Mesodermal cell (in vitro differentiated cells): Measurements from ENCODE around the gene NUTM2G. TPM values are rescaled to one million over a fixed set of nuclear protein-coding genes. Genes with fewer than 3 reads are reported as not detected.
"Not testable (repeated sequence)": the region's sequence is repeated elsewhere in the genome, so short reads cannot be mapped to it uniquely, and the experiment has no call there.

Experiments used
- H3K27ac ChIP-seq: 2 replicates; pipeline ENCODE4 v1.7.0; 2013; ENCODE audit warnings: mild to moderate bottlenecking, low read depth, low read length, moderate library complexity; ENCODE audit not compliant: severe bottlenecking
- H3K36me3 ChIP-seq: 2 replicates; pipeline ENCODE4 v1.7.1; 2013; ENCODE audit warnings: mild to moderate bottlenecking, low read length, moderate library complexity; ENCODE audit not compliant: control insufficient read depth, insufficient read depth
- H3K4me1 ChIP-seq: one replicate; pipeline ENCODE4 v1.7.1; 2013; ENCODE audit warnings: mild to moderate bottlenecking, low read length; ENCODE audit not compliant: insufficient read depth, control insufficient read depth, poor library complexity, severe bottlenecking
- H3K4me3 ChIP-seq: 2 replicates; pipeline ENCODE4 v1.7.0; 2013; ENCODE audit warnings: low read length, control low read depth, mild to moderate bottlenecking; ENCODE audit not compliant: insufficient read depth, poor library complexity, severe bottlenecking; ENCODE audit errors: extremely low read depth
- H3K9me3 ChIP-seq: 2 replicates; pipeline ENCODE4 v1.7.1; 2013; ENCODE audit warnings: mild to moderate bottlenecking, low read length, moderate library complexity; ENCODE audit not compliant: control insufficient read depth
- WGBS, 2 experiments: methylation state at CpG; one replicate each; pipeline ENCODE4 v1.1.5; 2013; ENCODE audit warnings: missing lambda C conversion rate in 2 of 2; ENCODE audit not compliant: insufficient coverage in 2 of 2; 5-methylcytosine and 5-hydroxymethylcytosine counted together
- polyA plus RNA-seq, 2 experiments: library from polyadenylated mRNA; stranded (reverse); fragments of 50-300 nt; gene quantifications; one replicate each; pipeline ENCODE4 v1.2.3, GENCODE V29; 2013

Gene NUTM2G, protein sequence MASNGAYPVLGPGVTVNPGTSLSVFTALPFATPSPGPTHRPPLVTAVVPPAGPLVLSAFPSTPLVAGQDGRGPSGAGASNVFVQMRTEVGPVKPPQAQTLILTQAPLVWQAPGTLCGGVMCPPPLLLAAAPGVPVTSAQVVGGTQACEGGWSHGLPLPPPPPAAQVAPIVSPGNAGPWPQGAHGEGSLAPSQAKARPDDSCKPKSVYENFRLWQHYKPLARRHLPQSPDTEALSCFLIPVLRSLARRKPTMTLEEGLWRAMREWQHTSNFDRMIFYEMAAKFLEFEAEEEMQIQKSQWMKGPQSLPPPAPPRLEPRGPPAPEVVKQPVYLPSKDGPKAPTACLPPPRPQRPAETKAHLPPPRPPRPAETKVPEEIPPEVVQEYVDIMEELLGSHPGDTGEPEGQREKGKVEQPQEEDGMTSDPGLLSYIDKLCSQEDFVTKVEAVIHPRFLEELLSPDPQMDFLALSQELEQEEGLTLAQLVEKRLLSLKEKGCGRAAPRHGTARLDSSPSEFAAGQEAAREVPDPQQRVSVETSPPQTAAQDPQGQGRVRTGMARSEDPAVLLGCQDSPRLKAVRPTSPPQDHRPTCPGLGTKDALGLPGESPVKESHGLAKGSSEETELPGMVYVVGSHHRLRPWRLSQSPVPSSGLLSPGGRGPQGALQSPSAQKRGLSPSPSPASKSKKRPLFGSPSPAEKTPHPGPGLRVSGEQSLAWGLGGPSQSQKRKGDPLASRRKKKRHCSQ
- not detected for polyA plus RNA-seq (2013, experiment 1 of 2)
- polyA plus RNA-seq (2013, experiment 2 of 2), result not detected

DNA sequence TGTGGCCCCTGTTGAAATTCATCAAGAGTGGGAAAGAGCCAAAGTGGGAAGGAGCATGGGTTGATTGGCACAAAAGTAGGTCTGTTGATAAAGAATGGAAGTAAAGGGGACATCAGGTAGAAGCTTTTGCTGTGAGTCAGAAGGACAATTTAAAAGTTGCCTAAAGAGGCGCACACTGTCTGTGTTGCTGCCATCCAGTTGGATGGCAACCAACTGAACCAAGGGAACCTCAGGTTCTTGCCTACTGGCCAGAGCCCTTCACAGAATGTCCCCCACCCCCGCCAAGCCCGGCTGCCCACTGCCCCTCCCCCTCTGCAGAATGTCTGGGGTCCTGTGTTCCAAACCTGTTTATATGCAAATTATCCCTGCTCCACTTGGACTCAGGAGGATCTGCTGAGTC lies at the start of gene NUTM2G:
Gene NUTM2G (plus strand): TSS at position 301 of the 400 bp plus-strand sequence. CDS start 182 bp downstream, outside the sequence.
- not testable (repeated sequence) for H3K4me1 ChIP-seq, H3K27ac ChIP-seq, H3K9me3 ChIP-seq, H3K36me3 ChIP-seq, H3K4me3 ChIP-seq
- no CpG with 5 or more reads among the region's 3 CpGs for WGBS, 2 experiments

DNA sequence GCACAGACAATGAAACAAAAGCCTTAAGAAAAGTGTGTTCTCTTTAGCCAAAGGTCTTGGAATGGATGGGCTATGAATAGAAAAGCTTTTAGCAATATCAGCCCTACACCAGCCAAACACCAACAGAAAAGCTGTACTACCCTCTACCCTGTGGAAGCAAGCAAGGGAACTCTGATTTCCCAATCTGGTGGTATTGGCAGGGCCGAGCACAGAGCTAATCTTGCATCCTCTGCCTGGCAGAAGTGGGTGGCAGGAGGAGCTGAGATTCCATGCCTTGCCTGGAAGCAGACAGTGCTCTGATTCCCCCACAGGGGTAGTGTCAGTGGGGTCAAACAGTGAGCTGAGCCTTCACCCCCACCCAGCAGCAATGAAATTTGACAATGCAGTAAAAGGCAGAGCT lies 44.7 kb upstream of the NUTM2G start:
- no peak overlapping the region for H3K27ac ChIP-seq
- WGBS, 2 experiments, result 71% methylated on average over 1 of the region's 1 CpG; no CpG with 5 or more reads in 1 of the 2 experiments

DNA sequence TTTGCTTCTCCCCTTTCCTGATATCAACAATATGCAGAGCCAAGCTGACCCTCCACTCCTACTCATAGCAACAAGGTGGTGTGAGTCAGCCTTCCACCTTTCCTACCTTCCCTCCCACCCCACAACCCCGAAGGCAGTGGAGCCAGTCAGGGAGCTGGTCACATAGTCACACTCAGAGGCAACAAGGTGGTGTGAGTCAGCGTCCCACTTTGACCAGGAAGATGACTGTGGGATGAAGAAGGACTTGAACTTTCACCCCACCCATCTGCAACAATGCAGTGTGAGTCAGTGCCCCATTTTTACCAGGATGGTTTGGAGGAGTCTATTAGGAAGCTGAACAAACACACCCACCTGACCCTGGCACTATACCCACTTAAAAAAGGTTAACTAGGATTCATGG lies 44.2 kb upstream of the NUTM2G start:
- no CpG with 5 or more reads among the region's 2 CpGs for WGBS, 2 experiments
- peaks cover 5% of the 10 kb centered on the region for H3K4me1 ChIP-seq
- no peak overlapping the region for H3K27ac ChIP-seq
- no peak overlapping the region for H3K4me3 ChIP-seq
- no peaks in the 10 kb centered on the region for H3K9me3 ChIP-seq
- no peaks in the 10 kb centered on the region for H3K36me3 ChIP-seq

More for the DNA sequence above, 44.7 kb upstream of the NUTM2G start:
- Histone ChIP-seq H3K4me1 (peaks cover 5% of the 10 kb centered on the region), H3K4me3 (no peak overlapping the region), H3K36me3 (no peaks in the 10 kb centered on the region), H3K9me3 (no peaks in the 10 kb centered on the region)

DNA sequence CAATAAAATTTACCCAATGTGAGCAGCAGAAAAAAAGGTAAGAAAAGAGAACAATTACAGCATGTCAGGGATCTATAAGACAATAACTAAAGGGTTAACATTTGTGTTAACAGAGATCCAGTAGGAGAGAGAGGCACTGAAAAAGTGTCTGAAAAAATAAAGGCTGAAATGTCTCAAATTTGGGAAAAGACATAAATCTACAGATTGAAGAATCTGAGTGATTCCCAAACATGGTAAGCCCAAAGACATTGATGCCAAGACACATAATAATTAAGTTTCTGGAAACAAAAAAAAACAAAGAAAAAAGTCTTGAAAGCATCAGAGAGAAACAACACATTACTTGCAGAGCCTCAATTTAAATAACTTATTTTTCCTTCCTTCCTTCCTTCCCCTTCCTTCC lies 43.2 kb upstream of the NUTM2G start:
- Histone ChIP-seq H3K4me3 (no peak overlapping the region), H3K36me3 (no peaks in the 10 kb centered on the region), H3K4me1 (peaks cover 5% of the 10 kb centered on the region), H3K27ac (no peak overlapping the region), H3K9me3 (no peaks in the 10 kb centered on the region)

DNA sequence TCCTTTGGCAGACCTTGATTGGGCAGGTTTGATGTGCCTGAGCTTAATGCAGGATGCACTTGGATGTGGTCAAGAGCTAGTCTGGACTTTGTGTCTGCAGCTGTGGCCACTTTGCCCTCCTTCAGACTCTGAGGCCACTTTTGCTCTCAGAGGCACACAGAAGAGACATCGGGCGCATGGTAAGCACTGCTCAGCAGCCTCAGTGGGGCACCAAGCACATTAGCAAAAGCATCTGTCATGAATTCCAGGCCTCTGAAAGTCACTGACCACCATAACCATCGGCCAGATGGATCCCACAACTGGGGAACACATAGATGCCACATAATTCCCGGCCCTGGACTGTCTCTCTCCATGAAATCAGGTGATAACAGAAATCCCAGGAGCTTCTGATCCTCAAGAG lies 40.1 kb upstream of the NUTM2G start:
- Histone ChIP-seq H3K4me1 (peaks cover 5% of the 10 kb centered on the region), H3K36me3 (no peaks in the 10 kb centered on the region), H3K4me3 (no peak overlapping the region), H3K9me3 (no peaks in the 10 kb centered on the region), H3K27ac (no peak overlapping the region)
- 95 to 98% methylated on average over 4 of the region's 4 CpGs for WGBS, 2 experiments

DNA sequence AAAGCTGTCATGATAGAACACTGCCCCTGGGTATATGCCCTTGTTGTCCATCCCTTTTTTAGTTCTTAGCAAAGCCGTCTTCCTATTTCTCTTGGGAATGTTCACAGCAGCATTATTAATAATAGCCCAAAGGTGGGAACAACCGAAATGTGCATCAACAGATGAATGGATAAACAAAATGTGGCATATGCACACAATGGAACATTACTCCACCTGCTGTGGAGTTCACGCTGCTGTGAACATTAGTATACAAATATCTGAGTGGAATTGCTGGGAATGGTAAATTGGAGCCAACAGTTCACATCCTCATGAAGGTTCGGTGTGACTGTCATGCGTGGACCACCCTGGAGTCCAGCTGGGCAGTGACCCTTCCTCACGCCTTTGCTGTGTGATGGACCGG lies 36.5 kb upstream of the NUTM2G start:
- Histone ChIP-seq H3K27ac (no peak overlapping the region), H3K36me3 (peaks cover 9% of the 10 kb centered on the region), H3K9me3 (no peaks in the 10 kb centered on the region), H3K4me1 (no peaks in the 10 kb centered on the region), H3K4me3 (no peak overlapping the region)
- WGBS, 2 experiments, result 87 to 95% methylated on average over 5 to 6 of the region's 7 CpGs

DNA sequence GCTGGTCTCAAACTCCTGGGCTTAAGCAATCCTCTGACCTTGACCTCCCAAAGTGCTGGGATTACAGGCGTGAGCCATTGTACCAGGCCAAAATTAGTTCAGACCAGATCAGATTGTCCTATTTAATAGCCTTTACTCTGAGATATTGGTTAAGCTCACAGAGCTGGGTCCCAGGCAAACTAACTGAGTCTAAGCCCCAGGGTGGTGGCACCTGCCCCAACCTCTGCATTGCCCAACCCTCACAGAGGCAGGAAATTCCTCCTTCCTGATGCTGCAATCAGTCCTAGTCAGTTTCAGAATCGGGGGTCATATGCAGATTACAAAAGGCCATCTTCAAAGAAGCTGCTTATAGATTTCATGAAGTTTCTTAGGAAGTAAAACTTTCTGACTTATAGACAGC lies 28.6 kb upstream of the NUTM2G start:
- H3K9me3 ChIP-seq, H3K27ac ChIP-seq, H3K4me3 ChIP-seq, H3K36me3 ChIP-seq, H3K4me1 ChIP-seq: not testable (repeated sequence)
- 60% methylated on average over 1 of the region's 2 CpGs; no CpG with 5 or more reads in 1 of the 2 experiments for WGBS, 2 experiments

DNA sequence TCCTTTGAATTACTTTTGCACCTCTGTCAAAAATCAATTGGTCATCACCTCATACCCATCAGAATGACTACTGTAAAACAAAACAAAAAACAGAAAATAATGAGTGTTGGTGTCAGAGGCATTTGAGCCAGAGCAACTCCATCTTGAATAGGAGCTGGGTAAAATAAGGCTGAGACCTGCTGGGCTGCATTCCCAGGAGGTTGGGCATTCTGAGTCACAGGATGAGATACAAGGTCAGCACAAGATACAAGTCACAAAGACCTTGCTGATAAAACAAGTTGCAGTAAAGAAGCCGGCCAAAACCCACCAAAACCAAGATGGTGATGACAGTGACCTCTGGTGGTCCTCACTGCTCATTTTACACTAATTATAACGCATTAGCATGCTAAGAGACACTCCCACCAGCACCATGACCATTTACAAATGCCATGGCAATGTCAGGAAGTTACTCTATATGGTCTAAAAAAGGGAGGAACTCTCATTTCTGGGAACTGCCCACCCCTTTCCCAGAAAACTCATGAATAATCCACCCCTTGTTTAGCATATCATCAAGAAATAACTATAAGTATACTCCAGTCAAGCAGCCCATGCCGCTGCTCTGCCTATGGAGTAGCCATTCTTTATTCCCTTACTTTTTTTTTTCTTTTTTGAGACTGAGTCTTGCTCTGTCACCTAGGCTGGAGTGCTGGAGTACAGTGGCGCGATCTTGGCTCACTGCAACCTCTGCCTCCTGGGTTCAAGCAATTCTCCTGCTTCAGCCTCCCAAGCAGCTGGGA lies 23.5 kb upstream of the NUTM2G start:
- not testable (repeated sequence) for H3K27ac ChIP-seq, H3K4me3 ChIP-seq, H3K4me1 ChIP-seq, H3K9me3 ChIP-seq, H3K36me3 ChIP-seq
- WGBS, 2 experiments, result no CpG with 5 or more reads among the region's 5 CpGs

DNA sequence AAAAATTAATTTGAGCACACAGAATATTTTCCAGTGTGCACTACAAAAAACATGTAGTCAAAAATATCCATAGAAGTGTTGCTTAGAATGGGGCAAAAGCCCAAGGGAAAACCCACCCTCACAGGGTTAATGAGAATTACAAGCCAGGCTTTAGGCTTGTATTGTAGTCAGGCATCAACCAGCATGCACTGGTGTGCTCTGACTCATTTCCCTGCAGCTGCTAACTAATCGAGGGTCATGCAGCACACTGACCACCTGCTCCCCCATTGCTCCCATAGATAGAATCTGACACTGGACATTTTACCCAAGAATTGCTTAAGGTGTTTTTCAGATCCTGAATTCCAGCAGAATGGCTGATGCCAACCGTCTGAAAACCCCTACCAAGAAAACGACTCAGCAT lies 20.2 kb upstream of the NUTM2G start:
- not testable (repeated sequence) for H3K36me3 ChIP-seq, H3K4me3 ChIP-seq, H3K4me1 ChIP-seq, H3K27ac ChIP-seq, H3K9me3 ChIP-seq
- WGBS, 2 experiments, result no CpG with 5 or more reads among the region's 3 CpGs

DNA sequence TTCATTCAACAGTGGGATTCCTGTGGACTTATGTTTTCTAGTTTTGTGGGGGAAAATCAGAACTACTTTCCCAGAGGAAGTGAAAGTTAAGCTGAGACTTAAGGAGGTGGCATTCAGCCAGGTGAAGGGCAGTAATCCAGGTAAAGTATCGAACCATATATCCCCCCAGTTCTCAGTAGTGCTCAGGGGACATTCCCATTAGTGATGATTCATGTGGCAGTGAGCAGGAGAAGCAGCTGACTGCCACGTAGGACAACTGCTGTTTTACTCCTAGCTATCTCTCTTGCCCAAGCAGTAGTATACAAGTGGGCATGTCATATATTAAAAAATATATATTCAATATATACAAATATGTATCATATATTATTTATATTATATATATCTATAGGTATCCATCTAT lies 13.1 kb upstream of the NUTM2G start:
- H3K9me3 ChIP-seq, H3K27ac ChIP-seq, H3K4me3 ChIP-seq, H3K4me1 ChIP-seq, H3K36me3 ChIP-seq: not testable (repeated sequence)
- WGBS, 2 experiments, result no CpG with 5 or more reads among the region's 2 CpGs
